HEK293 (cell line): ENCODE measurements around the gene CCDC57.

Experiments
- EGR2 ChIP-seq: fragments of 450-650 bp; formaldehyde crosslinking; IDR thresholded peaks from 2 replicates; pipeline ENCODE4 v1.5.1; 2016; ENCODE audit warnings: low read depth, missing biosample characterization, missing genetic modification characterization
- KLF16 ChIP-seq: fragments of 450-650 bp; formaldehyde crosslinking; IDR thresholded peaks from 2 replicates; pipeline ENCODE4 v1.5.1; 2017; ENCODE audit warnings: missing biosample characterization, missing genetic modification characterization
- SETDB1 ChIP-seq: IDR thresholded peaks from one replicate; pipeline ENCODE4 v1.6.1; 2017; ENCODE audit warnings: mild to moderate bottlenecking, low read length, moderate library complexity, mixed read lengths; ENCODE audit not compliant: insufficient read length
- ZBTB44 ChIP-seq: fragments of 450-650 bp; IDR thresholded peaks from 2 replicates; pipeline ENCODE4 v1.5.1; 2018; ENCODE audit warnings: missing biosample characterization, mild to moderate bottlenecking, missing genetic modification characterization
- ZNF10 ChIP-seq: fragments of 450-650 bp; formaldehyde crosslinking; IDR thresholded peaks from 2 replicates; pipeline ENCODE4 v1.5.1; 2017; ENCODE audit warnings: missing biosample characterization, missing genetic modification characterization
- ZNF324 ChIP-seq: fragments of 450-650 bp; formaldehyde crosslinking; IDR thresholded peaks from 2 replicates; pipeline ENCODE4 v1.5.1; 2016; ENCODE audit warnings: missing biosample characterization, missing genetic modification characterization
- ZNF341 ChIP-seq: fragments of 450-650 bp; formaldehyde crosslinking; IDR thresholded peaks from 2 replicates; pipeline ENCODE4; 2016; ENCODE audit warnings: low read depth, missing biosample characterization, missing genetic modification characterization
- ZNF354C ChIP-seq: fragments of 450-650 bp; formaldehyde crosslinking; IDR thresholded peaks from 2 replicates; pipeline ENCODE4 v1.5.1; 2016; ENCODE audit warnings: missing biosample characterization, missing genetic modification characterization, low read depth, borderline replicate concordance
- ZNF366 ChIP-seq: fragments of 450-650 bp; formaldehyde crosslinking; conservative IDR thresholded peaks from 2 replicates; pipeline ENCODE4 v1.5.1; 2016; ENCODE audit warnings: missing biosample characterization, missing genetic modification characterization
- ZNF423 ChIP-seq: fragments of 450-650 bp; formaldehyde crosslinking; IDR thresholded peaks from 2 replicates; pipeline ENCODE4 v1.5.1; 2016; ENCODE audit warnings: missing biosample characterization, missing genetic modification characterization
- ZNF501 ChIP-seq: fragments of 450-650 bp; formaldehyde crosslinking; IDR thresholded peaks from 2 replicates; pipeline ENCODE4 v1.5.1; 2016; ENCODE audit warnings: missing biosample characterization, missing genetic modification characterization
- ZNF626 ChIP-seq: fragments of 450-650 bp; sonication (Bioruptor Pico); formaldehyde crosslinking; IDR thresholded peaks from 2 replicates; pipeline ENCODE4 v1.5.1; 2018; ENCODE audit warnings: missing biosample characterization, missing genetic modification characterization, inconsistent platforms
- ZNF692 ChIP-seq: fragments of 450-650 bp; formaldehyde crosslinking; IDR thresholded peaks from 2 replicates; pipeline ENCODE4 v1.5.1; 2016; ENCODE audit warnings: missing biosample characterization, missing genetic modification characterization
- ZSCAN16 ChIP-seq: fragments of 450-650 bp; formaldehyde crosslinking; IDR thresholded peaks from 2 replicates; pipeline ENCODE4 v1.5.1; 2016; ENCODE audit warnings: missing biosample characterization, missing genetic modification characterization
- ZXDB ChIP-seq: fragments of 450-650 bp; formaldehyde crosslinking; IDR thresholded peaks from 2 replicates; pipeline ENCODE4 v1.5.1; 2016; ENCODE audit warnings: missing biosample characterization, missing genetic modification characterization
- TF ChIP-seq, protein P1 (sequence below): fragments of 450-650 bp; formaldehyde crosslinking; IDR thresholded peaks from 2 replicates; pipeline ENCODE4 v1.5.1; 2016; ENCODE audit warnings: missing biosample characterization, missing genetic modification characterization
- TF ChIP-seq, protein P2 (sequence below): fragments of 450-650 bp; formaldehyde crosslinking; IDR thresholded peaks from 2 replicates; pipeline ENCODE4 v1.5.1; 2016; ENCODE audit warnings: missing biosample characterization, missing genetic modification characterization
- TF ChIP-seq, protein P3 (sequence below): fragments of 450-650 bp; formaldehyde crosslinking; IDR thresholded peaks from 2 replicates; pipeline ENCODE4 v1.5.1; 2016; ENCODE audit warnings: missing biosample characterization, missing genetic modification characterization
- TF ChIP-seq, protein P4 (sequence below): fragments of 450-650 bp; formaldehyde crosslinking; IDR thresholded peaks from 2 replicates; pipeline ENCODE4 v1.5.1; 2016; ENCODE audit warnings: missing biosample characterization, missing genetic modification characterization, low read depth
- TF ChIP-seq, protein P5 (sequence below): fragments of 450-650 bp; formaldehyde crosslinking; IDR thresholded peaks from 2 replicates; pipeline ENCODE4 v1.5.1; 2016; ENCODE audit warnings: missing biosample characterization, missing genetic modification characterization, borderline replicate concordance
- TF ChIP-seq, protein P6 (sequence below): fragments of 450-650 bp; formaldehyde crosslinking; IDR thresholded peaks from 2 replicates; pipeline ENCODE4 v1.5.1; 2017; ENCODE audit warnings: missing biosample characterization, missing genetic modification characterization

Gene CCDC57

GRCh38 chr17:82055023-82055964, 157.3 kb downstream of the CCDC57 start (continued):
- TF ChIP-seq EGR2 (tag by site-specific recombination) (peak; percentile 88), ZNF324 (tag by site-specific recombination) (no peak), KLF16 (no peak), ZSCAN16 (tag by site-specific recombination) (no peak), ZNF501 (tag by site-specific recombination) (no peak), ZNF692 (tag by site-specific recombination) (no peak), ZBTB44 (tag by site-specific recombination) (no peak), ZNF341 (tag by site-specific recombination) (no peak), ZNF10 (tag by site-specific recombination) (no peak), ZNF423 (tag by site-specific recombination) (peak; percentile 80; the same call in 1 of the 2 replicates), ZNF366 (no peak), ZNF626 (tag by site-specific recombination) (no peak), SETDB1 (no peak), ZXDB (no peak), ZNF354C (tag by site-specific recombination) (no peak)
- TF ChIP-seq, protein P1, sequence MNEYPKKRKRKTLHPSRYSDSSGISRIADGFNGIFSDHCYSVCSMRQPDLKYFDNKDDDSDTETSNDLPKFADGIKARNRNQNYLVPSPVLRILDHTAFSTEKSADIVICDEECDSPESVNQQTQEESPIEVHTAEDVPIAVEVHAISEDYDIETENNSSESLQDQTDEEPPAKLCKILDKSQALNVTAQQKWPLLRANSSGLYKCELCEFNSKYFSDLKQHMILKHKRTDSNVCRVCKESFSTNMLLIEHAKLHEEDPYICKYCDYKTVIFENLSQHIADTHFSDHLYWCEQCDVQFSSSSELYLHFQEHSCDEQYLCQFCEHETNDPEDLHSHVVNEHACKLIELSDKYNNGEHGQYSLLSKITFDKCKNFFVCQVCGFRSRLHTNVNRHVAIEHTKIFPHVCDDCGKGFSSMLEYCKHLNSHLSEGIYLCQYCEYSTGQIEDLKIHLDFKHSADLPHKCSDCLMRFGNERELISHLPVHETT = no peak
- TF ChIP-seq, protein P2, sequence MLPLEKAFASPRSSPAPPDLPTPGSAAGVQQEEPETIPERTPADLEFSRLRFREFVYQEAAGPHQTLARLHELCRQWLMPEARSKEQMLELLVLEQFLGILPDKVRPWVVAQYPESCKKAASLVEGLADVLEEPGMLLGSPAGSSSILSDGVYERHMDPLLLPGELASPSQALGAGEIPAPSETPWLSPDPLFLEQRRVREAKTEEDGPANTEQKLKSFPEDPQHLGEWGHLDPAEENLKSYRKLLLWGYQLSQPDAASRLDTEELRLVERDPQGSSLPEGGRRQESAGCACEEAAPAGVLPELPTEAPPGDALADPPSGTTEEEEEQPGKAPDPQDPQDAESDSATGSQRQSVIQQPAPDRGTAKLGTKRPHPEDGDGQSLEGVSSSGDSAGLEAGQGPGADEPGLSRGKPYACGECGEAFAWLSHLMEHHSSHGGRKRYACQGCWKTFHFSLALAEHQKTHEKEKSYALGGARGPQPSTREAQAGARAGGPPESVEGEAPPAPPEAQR = no peak
- TF ChIP-seq, protein P3, sequence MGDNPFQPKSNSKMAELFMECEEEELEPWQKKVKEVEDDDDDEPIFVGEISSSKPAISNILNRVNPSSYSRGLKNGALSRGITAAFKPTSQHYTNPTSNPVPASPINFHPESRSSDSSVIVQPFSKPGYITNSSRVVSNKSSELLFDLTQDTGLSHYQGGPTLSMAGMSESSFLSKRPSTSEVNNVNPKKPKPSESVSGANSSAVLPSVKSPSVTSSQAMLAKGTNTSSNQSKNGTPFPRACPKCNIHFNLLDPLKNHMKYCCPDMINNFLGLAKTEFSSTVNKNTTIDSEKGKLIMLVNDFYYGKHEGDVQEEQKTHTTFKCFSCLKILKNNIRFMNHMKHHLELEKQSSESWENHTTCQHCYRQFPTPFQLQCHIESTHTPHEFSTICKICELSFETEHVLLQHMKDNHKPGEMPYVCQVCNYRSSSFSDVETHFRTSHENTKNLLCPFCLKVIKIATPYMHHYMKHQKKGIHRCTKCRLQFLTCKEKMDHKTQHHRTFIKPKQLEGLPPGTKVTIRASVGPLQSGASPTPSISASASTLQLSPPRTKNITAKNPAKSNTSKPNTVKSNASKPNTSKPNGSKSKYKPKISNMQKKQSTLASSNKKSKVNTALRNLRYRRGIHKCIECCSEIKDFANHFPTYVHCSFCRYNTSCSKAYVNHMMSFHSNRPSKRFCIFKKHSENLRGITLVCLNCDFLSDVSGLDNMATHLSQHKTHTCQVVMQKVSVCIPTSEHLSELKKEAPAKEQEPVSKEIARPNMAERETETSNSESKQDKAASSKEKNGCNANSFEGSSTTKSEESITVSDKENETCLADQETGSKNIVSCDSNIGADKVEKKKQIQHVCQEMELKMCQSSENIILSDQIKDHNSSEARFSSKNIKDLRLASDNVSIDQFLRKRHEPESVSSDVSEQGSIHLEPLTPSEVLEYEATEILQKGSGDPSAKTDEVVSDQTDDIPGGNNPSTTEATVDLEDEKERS (tag by site-specific recombination) = no peak
- TF ChIP-seq, protein P4, sequence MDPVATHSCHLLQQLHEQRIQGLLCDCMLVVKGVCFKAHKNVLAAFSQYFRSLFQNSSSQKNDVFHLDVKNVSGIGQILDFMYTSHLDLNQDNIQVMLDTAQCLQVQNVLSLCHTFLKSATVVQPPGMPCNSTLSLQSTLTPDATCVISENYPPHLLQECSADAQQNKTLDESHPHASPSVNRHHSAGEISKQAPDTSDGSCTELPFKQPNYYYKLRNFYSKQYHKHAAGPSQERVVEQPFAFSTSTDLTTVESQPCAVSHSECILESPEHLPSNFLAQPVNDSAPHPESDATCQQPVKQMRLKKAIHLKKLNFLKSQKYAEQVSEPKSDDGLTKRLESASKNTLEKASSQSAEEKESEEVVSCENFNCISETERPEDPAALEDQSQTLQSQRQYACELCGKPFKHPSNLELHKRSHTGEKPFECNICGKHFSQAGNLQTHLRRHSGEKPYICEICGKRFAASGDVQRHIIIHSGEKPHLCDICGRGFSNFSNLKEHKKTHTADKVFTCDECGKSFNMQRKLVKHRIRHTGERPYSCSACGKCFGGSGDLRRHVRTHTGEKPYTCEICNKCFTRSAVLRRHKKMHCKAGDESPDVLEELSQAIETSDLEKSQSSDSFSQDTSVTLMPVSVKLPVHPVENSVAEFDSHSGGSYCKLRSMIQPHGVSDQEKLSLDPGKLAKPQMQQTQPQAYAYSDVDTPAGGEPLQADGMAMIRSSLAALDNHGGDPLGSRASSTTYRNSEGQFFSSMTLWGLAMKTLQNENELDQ = no peak
- TF ChIP-seq, protein P5, sequence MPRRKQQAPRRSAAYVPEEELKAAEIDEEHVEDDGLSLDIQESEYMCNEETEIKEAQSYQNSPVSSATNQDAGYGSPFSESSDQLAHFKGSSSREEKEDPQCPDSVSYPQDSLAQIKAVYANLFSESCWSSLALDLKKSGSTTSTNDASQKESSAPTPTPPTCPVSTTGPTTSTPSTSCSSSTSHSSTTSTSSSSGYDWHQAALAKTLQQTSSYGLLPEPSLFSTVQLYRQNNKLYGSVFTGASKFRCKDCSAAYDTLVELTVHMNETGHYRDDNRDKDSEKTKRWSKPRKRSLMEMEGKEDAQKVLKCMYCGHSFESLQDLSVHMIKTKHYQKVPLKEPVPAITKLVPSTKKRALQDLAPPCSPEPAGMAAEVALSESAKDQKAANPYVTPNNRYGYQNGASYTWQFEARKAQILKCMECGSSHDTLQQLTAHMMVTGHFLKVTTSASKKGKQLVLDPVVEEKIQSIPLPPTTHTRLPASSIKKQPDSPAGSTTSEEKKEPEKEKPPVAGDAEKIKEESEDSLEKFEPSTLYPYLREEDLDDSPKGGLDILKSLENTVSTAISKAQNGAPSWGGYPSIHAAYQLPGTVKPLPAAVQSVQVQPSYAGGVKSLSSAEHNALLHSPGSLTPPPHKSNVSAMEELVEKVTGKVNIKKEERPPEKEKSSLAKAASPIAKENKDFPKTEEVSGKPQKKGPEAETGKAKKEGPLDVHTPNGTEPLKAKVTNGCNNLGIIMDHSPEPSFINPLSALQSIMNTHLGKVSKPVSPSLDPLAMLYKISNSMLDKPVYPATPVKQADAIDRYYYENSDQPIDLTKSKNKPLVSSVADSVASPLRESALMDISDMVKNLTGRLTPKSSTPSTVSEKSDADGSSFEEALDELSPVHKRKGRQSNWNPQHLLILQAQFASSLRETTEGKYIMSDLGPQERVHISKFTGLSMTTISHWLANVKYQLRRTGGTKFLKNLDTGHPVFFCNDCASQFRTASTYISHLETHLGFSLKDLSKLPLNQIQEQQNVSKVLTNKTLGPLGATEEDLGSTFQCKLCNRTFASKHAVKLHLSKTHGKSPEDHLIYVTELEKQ = no peak
- TF ChIP-seq, protein P6, sequence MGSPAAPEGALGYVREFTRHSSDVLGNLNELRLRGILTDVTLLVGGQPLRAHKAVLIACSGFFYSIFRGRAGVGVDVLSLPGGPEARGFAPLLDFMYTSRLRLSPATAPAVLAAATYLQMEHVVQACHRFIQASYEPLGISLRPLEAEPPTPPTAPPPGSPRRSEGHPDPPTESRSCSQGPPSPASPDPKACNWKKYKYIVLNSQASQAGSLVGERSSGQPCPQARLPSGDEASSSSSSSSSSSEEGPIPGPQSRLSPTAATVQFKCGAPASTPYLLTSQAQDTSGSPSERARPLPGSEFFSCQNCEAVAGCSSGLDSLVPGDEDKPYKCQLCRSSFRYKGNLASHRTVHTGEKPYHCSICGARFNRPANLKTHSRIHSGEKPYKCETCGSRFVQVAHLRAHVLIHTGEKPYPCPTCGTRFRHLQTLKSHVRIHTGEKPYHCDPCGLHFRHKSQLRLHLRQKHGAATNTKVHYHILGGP (tag by site-specific recombination) = no peak
